ENCODE data around the gene PNMA6F.

DNA sequence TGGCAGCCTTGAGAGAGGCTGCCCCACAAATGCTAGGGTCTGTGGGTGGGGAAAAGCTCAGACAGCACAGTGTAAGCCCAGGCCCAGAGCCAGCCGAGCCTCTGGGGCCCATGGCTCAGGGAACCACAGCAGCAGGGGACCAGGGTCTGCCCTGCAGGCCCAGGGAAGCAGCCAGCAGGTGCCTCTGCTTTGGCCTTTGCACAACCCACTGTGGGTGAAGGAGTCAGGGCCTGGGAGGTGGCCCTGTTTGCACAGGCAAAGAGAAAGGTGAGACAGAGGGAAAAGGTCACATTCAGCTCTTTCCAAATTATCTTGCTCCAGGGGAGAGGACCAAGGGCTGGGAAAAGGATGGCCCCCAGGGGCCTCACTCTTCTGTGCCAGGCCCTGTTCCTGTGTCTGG, 8.7 kb downstream of the PNMA6F start:
- no peak for TF ChIP-seq MXD4 (CRISPR knock-in tag; IDR thresholded peaks at IDR 0.05; ENCODE audit: borderline replicate concordance)
- TF ChIP-seq, protein P1, sequence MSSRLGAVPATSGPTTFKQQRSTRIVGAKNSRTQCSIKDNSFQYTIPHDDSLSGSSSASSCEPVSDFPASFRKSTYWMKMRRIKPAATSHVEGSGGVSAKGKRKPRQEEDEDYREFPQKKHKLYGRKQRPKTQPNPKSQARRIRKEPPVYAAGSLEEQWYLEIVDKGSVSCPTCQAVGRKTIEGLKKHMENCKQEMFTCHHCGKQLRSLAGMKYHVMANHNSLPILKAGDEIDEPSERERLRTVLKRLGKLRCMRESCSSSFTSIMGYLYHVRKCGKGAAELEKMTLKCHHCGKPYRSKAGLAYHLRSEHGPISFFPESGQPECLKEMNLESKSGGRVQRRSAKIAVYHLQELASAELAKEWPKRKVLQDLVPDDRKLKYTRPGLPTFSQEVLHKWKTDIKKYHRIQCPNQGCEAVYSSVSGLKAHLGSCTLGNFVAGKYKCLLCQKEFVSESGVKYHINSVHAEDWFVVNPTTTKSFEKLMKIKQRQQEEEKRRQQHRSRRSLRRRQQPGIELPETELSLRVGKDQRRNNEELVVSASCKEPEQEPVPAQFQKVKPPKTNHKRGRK (CRISPR knock-in tag; IDR thresholded peaks at IDR 0.05; ENCODE audit: borderline replicate concordance) = no peak
- TF ChIP-seq, protein P2, sequence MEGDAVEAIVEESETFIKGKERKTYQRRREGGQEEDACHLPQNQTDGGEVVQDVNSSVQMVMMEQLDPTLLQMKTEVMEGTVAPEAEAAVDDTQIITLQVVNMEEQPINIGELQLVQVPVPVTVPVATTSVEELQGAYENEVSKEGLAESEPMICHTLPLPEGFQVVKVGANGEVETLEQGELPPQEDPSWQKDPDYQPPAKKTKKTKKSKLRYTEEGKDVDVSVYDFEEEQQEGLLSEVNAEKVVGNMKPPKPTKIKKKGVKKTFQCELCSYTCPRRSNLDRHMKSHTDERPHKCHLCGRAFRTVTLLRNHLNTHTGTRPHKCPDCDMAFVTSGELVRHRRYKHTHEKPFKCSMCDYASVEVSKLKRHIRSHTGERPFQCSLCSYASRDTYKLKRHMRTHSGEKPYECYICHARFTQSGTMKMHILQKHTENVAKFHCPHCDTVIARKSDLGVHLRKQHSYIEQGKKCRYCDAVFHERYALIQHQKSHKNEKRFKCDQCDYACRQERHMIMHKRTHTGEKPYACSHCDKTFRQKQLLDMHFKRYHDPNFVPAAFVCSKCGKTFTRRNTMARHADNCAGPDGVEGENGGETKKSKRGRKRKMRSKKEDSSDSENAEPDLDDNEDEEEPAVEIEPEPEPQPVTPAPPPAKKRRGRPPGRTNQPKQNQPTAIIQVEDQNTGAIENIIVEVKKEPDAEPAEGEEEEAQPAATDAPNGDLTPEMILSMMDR (IDR thresholded peaks at IDR 0.05) = no peak
- TF ChIP-seq, protein P3, sequence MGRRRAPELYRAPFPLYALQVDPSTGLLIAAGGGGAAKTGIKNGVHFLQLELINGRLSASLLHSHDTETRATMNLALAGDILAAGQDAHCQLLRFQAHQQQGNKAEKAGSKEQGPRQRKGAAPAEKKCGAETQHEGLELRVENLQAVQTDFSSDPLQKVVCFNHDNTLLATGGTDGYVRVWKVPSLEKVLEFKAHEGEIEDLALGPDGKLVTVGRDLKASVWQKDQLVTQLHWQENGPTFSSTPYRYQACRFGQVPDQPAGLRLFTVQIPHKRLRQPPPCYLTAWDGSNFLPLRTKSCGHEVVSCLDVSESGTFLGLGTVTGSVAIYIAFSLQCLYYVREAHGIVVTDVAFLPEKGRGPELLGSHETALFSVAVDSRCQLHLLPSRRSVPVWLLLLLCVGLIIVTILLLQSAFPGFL (CRISPR knock-in tag; IDR thresholded peaks at IDR 0.05; ENCODE audit: borderline replicate concordance) = no peak
- TF ChIP-seq, protein P4, sequence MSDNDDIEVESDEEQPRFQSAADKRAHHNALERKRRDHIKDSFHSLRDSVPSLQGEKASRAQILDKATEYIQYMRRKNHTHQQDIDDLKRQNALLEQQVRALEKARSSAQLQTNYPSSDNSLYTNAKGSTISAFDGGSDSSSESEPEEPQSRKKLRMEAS (CRISPR knock-in tag; IDR thresholded peaks at IDR 0.05) = no peak
- TF ChIP-seq CREB1 (CRISPR knock-in tag; IDR thresholded peaks at IDR 0.05) = no peak
- TF ChIP-seq TEAD4 (CRISPR knock-in tag; IDR thresholded peaks at IDR 0.05) = no peak
- TF ChIP-seq, protein P5, sequence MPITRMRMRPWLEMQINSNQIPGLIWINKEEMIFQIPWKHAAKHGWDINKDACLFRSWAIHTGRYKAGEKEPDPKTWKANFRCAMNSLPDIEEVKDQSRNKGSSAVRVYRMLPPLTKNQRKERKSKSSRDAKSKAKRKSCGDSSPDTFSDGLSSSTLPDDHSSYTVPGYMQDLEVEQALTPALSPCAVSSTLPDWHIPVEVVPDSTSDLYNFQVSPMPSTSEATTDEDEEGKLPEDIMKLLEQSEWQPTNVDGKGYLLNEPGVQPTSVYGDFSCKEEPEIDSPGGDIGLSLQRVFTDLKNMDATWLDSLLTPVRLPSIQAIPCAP (CRISPR knock-in tag; IDR thresholded peaks at IDR 0.05) = no peak
- TF ChIP-seq ZNF121 (CRISPR knock-in tag; IDR thresholded peaks at IDR 0.05) = no peak
- no peak for TF ChIP-seq SMAD4 (CRISPR knock-in tag; IDR thresholded peaks at IDR 0.05)
- no peak for TF ChIP-seq SP1 (CRISPR knock-in tag; conservative IDR thresholded peaks at IDR 0.05)
- no peak for TF ChIP-seq ZBTB21 (CRISPR knock-in tag; IDR thresholded peaks at IDR 0.05; ENCODE audit: borderline replicate concordance)
- TF ChIP-seq TEAD1 (CRISPR knock-in tag; IDR thresholded peaks at IDR 0.05) = no peak
- no peak for TF ChIP-seq ETV6 (CRISPR knock-in tag; IDR thresholded peaks at IDR 0.05)
